Urothelium cell line (cell line): ENCODE results near the gene JMJD7.

Experiments used
- DNase-seq: peaks from one replicate; pipeline ENCODE4 v3.0.0; 2011; ENCODE audit warnings: low spot score, mixed read lengths
- FAIRE-seq: peaks from 2 replicates; lab custom pipeline; 2011; peaks lifted over from hg19 to GRCh38; lab: Jason Lieb, UNC

The JMJD7 gene

GRCh38 chr15:41798607-41799487, 29.0 kb upstream of the JMJD7 start:
- no peak for FAIRE-seq

DNA sequence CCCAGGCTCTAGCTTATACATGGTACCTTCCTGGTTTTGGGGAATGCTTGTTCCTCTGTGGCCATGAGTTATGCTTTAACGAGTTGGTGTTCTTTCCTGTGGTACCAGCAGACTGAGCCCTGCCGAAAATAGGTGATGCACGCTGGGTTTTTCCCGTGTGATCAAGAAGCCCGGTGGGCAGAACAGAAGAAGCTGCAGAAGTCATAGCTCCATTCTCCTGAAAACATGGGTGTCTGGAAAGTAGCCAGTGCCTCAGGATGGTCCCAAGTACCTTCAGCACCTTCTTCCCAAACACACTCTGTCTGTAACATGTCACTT, 28.4 kb upstream of the JMJD7 start:
- FAIRE-seq: no peak

More at GRCh38 chr15:41798607-41799487, 29.0 kb upstream of the JMJD7 start:
- no peak for DNase-seq

DNA sequence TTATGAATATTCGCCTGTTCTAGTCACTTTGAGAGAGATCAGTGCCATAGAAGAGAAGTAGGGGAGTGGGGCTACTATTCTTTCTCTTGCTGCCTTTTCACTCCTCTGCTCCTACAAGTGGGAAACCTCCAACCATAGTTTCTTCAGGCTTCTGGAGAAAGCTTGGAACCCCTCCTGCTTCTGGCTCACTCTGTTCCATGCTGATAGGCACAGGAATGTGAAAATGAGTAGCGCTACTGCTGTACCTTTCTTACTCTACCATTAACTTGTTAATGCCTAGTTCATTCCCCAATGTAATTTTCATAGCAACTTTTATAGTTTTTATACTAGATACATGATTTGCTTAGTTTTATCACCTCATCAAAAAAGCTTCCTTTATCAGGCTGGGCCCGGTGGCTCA, 26.7 kb upstream of the JMJD7 start:
- no peak for FAIRE-seq
- no peak for DNase-seq

More for the DNA sequence above, 28.4 kb upstream of the JMJD7 start:
- DNase-seq: no peak

DNA sequence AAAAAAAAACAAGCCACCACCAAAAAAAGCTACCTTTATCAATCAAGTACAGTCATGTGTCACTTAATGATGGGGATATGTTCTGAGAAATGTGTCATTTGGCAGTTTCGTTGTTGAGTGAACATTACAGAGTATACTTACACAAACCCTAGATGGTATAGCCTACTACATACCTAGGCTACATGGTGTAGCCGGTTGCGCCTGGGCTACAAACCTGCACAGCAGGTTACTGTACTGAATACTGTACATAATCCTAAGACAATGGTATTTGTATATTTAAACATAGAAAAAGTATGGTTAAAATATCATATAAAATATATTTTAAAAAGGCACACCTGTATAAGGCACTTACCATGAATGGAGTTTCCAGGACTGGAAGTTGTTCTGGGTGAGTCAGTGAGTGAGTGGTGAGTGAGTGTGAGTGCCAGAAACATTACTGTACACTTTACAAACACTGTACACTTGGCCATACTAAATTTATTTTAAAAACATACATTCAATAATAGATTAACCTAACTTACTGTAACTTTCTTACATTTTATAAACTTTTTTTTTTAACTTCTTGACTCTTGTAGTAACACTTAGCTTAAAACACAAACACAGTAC, 25.9 kb upstream of the JMJD7 start:
- DNase-seq: no peak

DNA sequence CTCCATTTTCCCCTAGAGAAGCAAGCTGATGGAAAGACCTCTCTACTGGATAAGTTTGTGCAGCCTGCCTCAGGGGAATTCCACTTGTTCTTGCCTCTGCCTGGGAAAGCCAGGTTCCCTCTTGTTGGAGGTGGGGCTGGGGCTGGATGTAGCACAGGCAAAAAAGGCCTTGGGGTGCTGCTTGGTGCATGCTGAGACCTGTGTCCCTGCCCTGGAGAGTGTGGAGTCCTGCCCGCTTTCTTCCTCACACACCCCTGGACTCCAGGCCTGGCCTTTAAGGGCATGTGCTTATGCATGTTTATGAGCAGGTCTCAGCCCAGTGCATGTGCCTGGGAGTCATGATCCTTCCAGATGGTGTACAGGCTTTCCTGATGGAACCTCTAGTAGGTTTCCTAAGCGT, 23.5 kb upstream of the JMJD7 start:
- DNase-seq (no peak), FAIRE-seq (no peak)

More for the DNA sequence above, 25.9 kb upstream of the JMJD7 start:
- no peak for FAIRE-seq

DNA sequence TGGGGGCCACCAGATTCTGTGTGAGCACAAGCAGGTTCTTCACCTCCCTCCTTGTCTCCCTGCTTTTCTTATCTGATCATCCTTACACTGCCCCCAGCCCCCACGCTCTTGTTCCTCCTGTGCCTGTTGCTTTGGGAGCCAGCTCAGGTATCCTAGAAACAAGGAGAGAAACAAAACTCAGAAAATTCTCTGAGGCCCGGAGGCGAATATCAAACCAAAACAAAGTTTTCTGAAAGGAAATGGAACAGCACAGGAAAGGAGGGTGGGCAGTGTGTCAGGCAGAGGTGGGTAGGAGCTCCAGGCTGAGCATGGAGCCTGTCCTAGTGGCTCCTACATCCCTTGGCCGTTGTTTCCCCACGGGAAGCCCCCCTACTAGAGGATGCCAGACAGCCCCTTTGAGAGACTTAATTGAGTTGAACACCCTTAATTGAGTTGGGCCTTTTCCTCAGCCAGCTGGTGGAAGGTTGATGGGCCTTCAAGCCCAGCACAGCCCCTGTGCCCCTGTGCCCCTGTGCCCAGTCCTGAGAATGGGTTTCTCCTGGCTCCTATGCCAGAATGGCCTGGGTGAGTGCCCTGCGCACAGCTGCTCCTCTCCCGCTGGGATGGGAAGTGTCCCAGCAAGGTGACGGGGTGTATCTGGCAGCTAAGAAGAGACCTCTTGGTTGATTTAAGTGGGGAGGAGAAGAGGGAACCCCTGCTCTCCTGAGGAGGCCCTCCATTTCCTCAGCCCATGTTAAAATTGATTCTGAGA, 22.8 kb upstream of the JMJD7 start:
- DNase-seq: no peak
- no peak for FAIRE-seq

DNA sequence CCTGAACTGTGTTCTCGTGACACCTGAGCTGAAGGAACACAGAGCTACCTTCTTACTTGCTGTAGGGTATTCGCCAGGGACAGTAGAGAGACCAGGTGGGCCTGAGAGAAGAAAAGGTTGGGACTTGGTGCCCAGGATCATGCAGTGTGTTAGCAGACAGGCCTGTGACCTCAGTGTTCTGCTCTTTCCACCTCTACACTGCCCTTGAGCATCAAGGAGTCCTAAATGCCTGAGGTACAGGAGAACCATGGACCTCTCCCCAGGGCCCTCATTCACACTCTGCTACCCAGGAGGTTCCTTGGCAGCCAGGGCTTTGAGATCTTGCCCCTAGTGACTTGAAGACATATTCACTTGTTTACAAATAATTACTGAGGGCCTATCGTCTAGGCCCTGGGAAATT, 22.2 kb upstream of the JMJD7 start:
- FAIRE-seq (no peak), DNase-seq (no peak)

- FAIRE-seq (no peak), DNase-seq (peak; percentile 43)
These were observed 21.4 kb upstream of the JMJD7 start for GRCh38 chr15:41806291-41807181.

- no peak for DNase-seq
- no peak for FAIRE-seq
These were observed 18.8 kb upstream of the JMJD7 start for GRCh38 chr15:41809121-41809520.

DNA sequence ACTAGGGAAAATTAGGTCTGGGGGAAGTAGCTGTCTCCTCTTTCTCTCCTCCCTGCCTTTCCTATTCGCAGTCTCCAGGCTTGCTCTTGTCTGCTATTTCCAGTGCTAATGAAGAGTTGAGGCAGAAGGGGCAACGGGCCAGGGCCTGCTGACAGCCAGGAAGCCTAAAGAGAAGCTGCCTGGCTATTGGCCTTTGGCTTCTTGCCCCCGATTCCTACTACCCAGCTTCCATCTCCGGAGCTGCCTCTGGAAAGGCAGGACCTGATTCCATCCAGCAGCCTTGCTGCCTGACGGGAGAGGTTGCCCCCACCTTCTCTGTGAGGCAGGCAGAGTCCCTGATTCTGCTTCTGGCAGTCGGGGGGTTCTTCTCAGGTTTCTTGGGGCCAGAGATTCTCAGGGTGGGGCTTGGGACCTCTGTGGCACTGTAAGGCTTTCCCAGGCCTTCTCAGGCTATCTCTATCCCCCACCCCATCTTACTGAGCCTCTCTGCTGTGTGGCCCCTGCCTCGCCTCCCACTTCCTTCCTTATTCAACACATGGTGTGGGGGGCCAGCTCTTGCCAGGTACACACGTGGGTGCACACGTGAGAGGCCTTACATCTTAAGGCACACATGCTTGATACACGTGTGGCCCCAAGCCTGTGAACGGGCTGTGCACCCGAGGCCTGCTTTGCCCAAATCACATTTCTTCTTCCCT, 18.2 kb upstream of the JMJD7 start:
- FAIRE-seq: no peak
- no peak for DNase-seq

GRCh38 chr15:41810651-41811431, 17.1 kb upstream of the JMJD7 start:
- DNase-seq (no peak), FAIRE-seq (no peak)

GRCh38 chr15:41811432-41812195, 16.3 kb upstream of the JMJD7 start:
- no peak for FAIRE-seq
- peak; percentile 81 for DNase-seq

DNA sequence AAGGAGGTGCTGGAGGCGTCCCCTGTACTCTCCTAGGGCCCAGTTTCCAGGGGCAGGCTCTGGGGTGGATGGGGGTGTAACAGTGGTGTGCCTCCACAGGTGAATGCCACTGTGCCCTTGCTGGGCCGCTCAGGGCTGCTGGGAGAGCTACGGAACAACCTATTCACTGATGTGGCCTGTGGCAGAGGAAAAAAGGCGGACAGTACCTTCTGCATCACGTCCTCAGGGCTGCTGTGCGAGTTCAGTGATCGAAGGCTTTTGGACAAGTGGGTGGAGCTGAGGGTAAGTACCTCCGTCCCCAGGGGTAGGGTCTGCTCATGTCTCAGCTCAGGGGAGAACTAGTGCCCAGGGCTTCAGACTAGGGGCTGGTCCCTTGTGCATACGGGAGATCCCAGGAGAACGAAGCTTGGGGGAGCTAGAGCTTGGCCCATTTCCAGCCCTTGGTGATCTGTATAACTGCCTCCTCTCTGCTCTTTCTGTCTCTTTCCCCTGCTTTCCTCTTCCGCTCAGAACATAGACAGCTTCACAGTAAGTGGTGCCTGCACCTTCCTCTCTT, 15.0 kb upstream of the JMJD7 start:
- DNase-seq (no peak), FAIRE-seq (no peak)

GRCh38 chr15:41813426-41813825, 14.5 kb upstream of the JMJD7 start:
- FAIRE-seq: no peak
- no peak for DNase-seq

DNA sequence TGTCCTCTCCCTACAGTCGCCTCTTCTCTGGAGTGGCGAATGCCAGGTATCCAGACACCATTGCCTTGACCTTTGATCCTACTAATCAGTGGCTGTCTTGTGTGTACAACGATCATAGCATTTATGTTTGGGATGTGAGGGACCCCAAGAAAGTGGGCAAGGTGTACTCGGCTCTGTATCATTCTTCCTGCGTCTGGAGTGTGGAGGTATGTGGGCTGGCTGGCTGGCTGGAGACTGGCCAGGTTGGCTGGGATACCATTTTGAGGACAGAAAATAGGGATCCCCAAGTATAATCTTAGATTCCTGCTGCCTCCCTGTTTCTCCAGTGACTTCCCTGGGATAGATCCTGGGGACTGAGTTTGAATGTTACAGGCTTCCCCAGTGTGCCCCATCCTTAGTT, 13.4 kb upstream of the JMJD7 start:
- FAIRE-seq (no peak), DNase-seq (no peak)

DNA sequence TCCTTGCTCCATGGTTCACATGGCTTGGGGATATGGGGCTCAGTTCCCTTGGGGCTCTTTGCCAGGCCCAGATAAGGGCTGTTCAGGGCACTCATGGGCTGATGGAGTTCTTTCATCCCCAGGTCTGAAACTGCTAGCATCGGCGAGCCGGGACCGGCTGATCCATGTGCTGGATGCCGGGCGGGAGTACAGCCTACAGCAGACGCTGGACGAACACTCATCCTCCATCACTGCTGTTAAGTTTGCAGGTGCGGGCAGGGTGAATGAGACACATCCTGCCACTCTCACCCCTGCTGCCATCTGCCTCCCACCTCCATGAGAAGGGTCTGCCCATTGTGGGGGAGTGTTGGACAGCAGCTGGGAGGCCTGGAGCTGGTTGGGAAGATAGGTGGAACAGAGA, 11.1 kb upstream of the JMJD7 start:
- DNase-seq: no peak
- no peak for FAIRE-seq

DNA sequence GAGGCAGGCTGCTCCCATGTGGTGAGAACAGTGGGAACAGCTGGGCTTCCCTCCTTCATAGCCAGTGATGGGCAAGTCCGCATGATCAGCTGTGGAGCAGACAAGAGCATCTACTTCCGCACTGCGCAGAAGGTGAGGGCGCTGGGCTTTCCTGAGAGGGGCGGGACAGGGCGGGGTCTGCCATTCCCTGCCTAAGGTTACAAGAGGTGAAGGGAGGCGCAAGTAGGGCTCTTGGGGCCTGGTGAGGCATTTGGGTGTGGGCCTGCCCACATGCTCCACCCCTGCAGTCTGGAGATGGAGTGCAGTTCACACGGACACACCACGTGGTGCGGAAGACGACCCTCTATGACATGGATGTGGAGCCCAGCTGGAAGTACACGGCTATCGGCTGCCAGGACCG, 10.6 kb upstream of the JMJD7 start:
- DNase-seq (no peak), FAIRE-seq (no peak)

GRCh38 chr15:41817781-41818180, 10.1 kb upstream of the JMJD7 start:
- no peak for FAIRE-seq
- DNase-seq: no peak
